LNCAP (cell line): Measurements from ENCODE around the gene MT1A.

Experiments
- TF ChIP-seq, protein P1 (sequence below): fragments of 450-650 bp; IDR thresholded peaks from 2 replicates; pipeline ENCODE4 v1.5.1; 2017; ENCODE audit warnings: mild to moderate bottlenecking

MT1A gene

DNA sequence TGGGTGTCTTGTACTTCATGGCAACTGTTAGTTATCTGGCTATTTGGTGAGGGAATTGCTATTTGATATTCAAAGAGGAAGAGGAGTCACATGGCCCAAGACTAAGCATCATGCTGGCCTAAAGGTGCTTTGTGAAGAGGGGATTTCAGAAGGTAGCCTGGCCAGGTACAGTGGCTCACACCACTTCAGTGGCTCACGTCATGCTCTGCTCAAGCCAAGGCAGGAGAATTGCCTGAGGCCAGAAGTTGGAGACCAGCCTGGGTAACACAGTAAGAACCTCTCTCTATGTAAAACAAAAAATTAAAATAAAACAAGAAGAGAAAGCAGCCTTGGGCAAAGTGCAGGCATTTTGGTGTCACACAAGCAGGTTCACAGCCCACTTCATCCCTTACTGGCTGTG, 6.8 kb downstream of the MT1A start:
- TF ChIP-seq, protein P1, sequence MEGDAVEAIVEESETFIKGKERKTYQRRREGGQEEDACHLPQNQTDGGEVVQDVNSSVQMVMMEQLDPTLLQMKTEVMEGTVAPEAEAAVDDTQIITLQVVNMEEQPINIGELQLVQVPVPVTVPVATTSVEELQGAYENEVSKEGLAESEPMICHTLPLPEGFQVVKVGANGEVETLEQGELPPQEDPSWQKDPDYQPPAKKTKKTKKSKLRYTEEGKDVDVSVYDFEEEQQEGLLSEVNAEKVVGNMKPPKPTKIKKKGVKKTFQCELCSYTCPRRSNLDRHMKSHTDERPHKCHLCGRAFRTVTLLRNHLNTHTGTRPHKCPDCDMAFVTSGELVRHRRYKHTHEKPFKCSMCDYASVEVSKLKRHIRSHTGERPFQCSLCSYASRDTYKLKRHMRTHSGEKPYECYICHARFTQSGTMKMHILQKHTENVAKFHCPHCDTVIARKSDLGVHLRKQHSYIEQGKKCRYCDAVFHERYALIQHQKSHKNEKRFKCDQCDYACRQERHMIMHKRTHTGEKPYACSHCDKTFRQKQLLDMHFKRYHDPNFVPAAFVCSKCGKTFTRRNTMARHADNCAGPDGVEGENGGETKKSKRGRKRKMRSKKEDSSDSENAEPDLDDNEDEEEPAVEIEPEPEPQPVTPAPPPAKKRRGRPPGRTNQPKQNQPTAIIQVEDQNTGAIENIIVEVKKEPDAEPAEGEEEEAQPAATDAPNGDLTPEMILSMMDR, result no peak

DNA sequence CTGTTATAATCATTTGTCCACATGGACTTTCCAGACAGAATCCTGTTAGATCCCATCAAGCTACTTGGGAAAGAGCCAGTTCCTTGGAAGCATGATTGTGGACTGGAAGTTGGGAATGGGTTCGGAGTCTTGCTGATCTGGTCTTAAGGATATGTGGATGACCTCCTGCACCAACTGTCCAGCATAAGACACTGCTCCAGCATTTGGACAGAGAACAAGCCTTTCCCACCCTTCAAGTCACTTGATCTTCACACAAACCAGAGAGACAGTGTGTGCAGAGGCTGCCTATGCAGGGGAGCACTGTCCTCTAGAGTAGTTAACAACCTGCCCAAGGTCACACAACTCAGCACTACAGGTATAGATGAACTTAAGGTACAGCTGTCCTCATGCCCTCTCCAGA, 7.4 kb downstream of the MT1A start:
- TF ChIP-seq, protein P1, result no peak

DNA sequence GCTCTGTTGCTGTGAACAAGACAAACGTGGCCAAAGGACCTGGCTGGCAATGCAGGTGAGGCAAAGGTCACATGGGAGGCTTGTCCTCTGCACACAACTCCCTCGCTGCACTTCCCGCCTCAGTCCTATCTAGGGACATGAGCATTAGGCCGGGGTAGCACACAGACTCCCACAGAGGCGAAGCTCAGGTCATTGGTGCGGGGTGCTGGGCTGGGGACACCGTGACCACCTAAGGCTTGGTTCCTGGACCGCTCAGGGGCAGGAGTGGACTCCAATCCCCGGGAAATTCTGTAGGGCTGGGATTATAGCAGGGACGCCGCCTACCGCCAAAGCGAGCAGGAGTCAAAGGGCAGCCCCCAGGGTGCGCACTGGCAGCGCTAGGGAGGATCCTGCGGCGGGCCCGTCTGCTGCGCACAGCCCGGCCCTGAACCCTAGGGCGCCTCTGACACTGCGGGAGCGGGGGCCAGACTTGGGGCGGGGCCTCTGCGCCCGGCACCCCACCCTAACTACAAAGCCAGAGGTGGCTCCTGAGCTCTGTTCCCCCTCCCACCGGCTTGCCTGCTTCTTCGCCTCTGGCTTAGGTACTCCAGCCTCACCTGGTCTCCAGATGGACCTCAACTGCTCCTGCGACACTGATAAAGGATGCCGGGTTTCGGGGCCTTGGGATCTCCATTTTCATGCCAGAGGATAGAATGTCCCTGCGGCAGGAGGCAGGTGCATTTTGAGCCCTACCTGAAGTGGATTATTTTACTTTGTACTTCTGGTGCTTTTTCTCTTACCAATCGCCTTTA, 9.4 kb downstream of the MT1A start:
- TF ChIP-seq, protein P1, result no peak

DNA sequence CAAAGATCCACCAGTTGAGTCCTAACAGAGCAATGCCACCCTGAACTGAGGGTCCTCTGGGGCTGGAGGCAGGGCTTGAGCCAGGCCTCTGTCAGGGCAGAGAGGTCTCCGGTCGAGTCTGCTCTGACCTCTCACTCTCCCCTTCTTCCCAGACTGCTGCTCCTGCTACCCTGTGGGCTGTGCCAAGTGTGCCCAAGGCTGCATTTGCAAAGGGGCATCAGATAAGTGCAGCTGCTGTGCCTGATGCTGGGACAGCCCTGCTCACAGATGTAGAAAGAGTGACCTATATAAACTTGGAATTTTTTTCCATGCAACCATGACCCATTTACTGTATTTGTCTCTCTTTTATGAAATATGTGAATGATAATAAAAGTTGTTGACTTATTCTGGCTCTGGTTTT, 10.8 kb downstream of the MT1A start:
- TF ChIP-seq, protein P1, result no peak

DNA sequence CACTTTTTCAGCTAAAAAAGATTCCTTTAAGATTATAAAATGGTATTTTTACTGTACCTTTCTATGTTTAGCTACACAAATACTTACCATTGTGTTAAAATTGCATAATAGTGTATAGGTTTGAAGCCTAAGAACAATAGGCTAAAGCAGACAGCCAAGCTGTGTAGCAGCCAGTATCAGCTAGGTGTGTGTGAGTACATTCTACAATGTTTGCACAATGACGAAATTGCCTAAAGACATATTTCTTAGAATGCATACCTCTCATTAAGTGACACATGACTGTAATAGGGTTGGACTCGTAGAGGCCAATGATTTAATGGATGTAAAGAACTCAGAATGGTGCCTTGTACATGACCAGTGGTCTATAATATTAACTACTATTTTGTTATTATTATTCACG, 11.4 kb downstream of the MT1A start:
- TF ChIP-seq, protein P1, result no peak

DNA sequence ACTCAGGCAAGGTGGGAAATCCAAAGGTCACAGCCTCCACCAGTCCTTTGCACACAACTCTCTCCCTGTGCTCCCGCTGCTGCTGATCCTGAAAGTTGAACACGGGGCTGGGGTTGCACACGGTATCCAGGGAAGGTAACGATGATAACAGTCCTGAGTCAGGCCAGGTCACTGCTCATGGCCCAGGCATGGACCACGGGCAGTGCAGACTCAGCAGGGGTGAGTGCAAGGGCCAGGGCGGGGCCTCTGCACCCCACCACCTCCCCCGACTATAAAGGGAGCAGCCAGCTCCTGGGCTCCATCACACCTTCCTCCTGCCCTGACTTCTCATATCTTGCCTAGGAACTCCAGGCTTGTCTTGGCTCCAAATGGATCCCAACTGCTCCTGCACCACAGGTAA, 13.1 kb downstream of the MT1A start, which contains the start of gene MT1B:
Gene MT1B, plus strand, starts transcription at position 301 of the 400 bp plus-strand sequence. Its CDS starts 68 bp downstream, at position 369.
- TF ChIP-seq, protein P1, result no peak

DNA sequence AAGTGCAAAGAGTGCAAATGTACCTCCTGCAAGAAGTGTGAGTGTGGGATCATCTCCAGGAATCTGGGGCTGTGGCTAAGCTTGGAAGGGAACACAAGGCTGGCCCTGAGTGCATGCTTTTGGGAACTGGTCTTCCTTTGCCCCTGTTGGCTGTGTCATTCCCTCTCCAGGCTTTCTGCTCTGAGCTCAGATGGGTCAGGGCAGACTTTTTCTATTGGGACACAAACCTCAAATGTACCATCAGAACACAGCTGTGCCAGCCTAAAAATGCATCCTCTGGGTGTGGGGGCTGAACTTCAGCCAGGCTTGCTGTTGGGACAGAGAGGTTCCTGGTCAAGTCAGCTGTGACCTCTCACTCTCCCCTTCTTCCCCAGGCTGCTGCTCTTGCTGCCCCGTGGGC, 14.1 kb downstream of the MT1A start:
- TF ChIP-seq, protein P1, result no peak

DNA sequence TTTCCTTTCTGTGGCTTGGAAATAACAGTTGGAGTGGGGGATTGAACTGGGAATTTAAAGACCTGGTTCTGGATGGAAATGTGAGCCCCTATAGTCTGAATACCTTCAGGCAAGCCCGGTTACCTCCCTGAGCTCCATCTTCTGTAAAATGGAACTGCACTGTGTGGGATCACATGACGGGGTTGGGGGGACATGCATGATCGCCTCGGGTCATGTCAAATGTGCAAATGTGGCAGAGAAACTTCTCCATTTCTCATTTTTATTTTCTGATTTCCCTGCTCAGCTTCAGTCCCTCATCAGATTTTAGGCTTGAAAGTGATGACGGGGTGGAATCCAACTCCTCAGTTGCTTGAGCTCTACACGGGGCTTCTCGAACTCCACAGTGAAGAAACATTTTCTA, 14.8 kb downstream of the MT1A start:
- TF ChIP-seq, protein P1, result no peak
